ENCODE data around the gene CIRBP.
"Not testable (repeated sequence)": the region's sequence is repeated elsewhere in the genome, so short reads cannot be mapped to it uniquely, and the experiment has no call there.

Gene CIRBP

DNA sequence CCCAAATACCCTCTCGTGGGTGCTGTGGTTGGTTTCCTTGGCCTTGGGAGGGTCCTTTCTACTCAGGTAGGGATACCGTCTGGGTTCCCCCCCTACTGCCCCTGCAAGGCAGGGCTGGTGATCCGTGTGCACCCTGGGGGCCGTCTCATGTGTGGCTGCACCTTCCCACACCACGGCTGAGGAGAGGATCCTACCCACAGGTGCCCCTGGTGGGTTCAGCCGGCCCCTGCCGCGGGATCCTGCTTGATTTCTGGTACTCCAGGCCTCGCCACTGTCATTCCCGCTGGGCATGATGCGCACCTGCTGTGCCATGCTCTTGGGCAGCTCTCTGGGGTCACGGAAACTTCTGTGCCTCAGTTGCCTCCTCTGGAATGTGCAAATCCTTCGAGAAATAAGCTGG, 47.3 kb downstream of the CIRBP start:
- no peak for DNase-seq

DNA sequence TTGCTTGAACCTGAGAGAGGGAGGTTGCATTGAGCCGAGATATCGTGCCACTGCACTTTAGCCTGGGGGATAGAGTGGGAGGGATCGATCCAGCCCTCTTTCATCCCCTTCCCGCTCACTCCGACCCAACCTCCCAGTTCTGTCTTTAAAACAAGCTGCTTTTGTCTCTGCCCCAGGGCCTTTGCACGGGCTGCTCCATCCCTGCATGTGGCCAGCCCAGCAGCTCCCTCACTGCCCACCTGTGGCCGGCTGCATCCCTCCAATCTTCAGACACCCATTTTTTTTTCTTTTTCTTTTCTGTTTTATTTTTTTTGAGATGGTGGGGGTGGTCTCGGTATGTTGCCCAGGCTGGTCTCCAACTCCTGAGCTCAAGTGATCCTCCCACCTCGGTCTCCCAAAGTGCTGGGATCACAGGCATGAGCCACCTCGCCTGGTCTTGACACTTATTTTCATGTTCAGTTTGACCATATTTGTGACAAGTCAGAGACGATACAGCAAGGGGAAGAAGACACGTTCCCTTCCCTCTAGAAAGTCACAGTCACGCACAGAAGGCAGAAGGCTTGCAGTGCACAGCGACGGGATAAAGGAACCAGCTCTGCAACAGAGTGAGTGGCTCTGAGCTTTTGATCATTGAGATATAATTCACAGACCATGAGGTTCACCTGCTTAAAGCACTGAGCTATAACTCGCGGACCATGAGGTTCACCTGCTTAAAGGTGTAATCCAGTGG, 48.3 kb downstream of the CIRBP start:
- no peak for DNase-seq

DNA sequence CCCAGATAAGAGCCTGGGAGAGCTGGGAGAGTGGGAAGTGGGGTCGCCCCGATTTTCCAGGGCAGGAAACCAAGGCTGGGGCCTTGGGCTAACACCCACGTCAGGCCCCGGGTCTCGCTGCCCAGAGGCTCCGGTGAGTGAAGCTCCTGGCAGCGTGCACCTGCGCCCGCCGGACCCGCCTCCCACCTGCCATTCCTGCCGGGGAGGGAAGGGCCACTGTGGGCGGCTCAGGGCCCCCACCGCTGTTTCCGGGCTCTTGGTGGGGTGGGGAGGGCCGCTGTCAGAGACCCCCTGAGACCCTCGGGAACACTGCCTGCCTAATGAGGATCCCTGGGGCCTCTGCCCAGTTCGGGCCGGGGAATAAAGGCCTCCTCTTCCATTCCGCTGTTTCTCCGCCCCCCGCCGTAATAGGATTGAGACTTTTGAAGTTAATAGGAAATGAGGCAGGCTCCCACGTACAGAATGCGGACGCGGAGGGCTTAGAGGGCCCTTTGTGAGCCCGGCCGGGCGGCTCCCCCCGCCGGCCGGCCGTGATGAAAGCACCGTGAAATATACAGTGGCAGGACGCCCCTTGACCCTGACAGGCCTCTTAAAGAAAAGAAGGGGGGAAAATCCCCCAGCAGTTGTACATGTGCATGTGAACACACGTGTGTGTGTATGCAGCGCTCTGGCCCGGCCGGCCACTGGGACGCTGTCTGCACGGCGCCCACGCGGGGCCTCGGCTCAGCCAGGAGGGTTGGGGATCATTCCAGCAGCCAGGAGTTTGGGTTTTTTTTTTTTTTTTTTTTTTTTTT, 49.7 kb downstream of the CIRBP start:
- DNase-seq, result no peak

DNA sequence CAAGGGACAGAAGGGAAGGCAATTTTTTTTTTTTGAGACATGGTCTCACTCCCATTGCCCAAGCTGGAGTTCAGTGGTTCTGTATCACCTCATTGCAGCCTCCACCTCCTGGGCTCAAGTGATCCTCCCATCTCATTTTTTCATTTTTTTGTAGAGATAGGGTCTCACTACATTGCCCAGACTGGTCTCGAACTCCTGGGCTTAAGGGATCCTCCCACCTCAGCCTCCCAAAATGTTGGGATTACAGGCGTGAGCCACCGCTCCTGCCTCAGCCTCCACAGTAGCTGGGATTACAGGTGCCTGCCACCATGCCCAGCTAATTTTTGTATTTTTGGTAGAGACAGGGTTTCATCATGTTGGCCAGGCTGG, 51.1 kb downstream of the CIRBP start:
- DNase-seq, result not testable (repeated sequence)

DNA sequence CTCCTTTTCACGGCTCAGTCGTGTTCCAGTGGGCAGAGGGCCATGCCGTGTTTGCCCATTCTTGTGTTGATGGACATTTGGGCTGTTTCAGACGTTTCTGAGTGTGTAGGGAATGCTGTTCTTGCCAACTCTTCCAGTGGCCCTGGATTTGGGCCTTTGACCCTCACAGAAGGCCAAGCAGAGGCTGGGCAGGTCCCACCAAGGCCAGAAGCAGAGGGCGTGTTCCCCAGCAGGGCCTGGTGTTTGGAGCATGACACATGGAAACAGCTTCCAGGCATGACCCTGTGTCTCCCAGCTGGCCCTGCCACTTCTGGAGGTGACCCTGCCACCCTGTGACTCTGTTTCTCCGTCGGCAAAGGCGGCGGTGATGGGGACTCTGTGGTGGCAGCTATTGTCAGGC, 52.4 kb downstream of the CIRBP start:
- no peak for DNase-seq

DNA sequence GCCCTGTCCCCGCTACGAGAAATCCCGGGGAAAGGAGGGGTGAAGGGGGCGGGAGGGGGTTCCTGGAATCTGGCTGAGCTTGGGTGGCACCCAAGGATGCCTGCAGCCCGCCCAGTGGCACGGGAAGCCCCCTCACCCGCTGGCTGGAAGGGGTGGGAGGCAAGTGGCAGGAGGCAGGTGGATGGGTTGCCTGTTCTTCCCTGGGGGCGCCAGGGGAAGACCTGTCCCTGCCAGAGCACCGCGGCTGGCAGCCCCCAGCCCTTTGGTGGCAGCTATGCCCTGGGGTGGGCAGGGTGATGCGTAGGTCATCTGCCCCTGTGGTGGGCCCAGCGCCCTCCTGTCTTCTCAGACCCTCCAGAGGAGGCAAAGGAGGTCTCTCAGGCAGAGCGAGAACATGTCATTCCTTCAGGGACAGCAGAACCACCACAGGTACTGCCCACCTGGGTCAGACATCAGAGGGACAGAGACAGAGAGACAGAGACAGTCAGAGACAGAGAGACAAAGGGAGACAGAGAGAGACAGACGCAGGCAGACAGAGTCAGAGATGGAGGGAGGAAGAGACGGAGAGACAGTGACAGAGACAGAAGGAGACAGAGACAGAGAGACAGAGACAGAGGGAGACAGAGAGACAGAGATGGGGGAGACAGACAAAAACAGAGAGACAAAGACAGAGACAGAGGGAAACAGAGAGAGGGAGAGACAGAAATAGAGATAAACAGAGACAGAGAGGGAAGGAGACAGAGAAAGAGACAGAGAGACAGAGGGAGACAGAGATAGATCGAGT, 53.3 kb downstream of the CIRBP start:
- no peak for DNase-seq

DNA sequence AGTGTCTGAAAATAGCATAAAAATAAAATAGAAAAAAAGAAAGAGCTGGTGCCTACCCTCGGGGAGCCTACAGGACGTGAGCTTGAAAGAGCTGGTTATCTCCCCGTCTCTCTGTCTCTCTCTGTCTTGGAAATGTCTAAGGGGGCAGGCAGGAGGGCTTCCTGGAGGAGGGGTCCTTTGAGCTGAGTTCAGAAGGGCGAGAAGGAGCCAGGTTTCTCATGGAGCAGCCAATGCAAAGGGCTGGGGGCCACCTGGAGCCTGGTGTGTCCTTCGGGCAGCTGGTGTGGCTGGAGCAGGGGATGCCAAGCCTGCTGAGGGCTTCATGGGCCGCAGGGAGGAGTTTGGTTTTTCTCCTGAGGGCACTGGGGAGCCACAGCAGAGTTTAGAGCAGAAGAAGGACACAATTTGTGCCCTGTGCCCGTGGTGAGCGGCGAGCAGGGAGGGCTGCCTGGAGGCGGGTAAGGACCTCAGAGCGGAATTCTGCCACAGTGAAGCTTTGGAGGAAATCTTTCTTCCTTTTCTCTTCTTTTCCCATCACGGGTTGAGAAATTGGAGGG, 55.2 kb downstream of the CIRBP start:
- DNase-seq, result no peak
